ENCODE measurements around the gene NPEPPS. TPM values are rescaled to one million over a fixed set of nuclear protein-coding genes. Genes with fewer than 3 reads are reported as not detected.
A peak's percentile ranks its signal among the peaks of the same experiment; 100 is the strongest.

NPEPPS gene
- total RNA-seq, 2 experiments from 2014 or later, result 77.3 to 80.7 TPM

DNA sequence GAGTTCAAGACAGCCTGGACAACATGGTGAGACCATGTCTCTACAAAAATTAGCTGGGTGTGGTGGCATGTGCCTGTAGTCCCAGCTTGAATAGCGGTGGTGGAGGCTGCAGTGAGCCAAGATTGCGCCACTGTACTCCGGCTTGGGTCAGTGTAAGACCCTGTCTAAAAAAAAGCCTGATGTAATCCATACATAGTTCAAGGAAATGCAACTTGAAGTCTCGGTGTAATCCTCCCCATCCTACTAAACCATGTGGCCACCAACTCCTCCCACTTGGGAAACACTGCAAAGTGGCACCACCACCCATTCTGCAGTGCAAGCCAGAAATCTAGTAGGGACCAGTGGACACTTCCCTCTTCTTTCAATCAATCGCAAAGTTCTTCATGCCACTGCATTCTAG, 113.4 kb downstream of the NPEPPS start:
- TF ChIP-seq, protein P1, sequence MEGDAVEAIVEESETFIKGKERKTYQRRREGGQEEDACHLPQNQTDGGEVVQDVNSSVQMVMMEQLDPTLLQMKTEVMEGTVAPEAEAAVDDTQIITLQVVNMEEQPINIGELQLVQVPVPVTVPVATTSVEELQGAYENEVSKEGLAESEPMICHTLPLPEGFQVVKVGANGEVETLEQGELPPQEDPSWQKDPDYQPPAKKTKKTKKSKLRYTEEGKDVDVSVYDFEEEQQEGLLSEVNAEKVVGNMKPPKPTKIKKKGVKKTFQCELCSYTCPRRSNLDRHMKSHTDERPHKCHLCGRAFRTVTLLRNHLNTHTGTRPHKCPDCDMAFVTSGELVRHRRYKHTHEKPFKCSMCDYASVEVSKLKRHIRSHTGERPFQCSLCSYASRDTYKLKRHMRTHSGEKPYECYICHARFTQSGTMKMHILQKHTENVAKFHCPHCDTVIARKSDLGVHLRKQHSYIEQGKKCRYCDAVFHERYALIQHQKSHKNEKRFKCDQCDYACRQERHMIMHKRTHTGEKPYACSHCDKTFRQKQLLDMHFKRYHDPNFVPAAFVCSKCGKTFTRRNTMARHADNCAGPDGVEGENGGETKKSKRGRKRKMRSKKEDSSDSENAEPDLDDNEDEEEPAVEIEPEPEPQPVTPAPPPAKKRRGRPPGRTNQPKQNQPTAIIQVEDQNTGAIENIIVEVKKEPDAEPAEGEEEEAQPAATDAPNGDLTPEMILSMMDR (IDR thresholded peaks at IDR 0.05), result no peak
- H3K36me3 ChIP-seq (ENCODE audit: insufficient read depth, low read length), result no peaks in the 10 kb centered on the region
- intact Hi-C loops (cut with DNase I, micrococcal nuclease), result no loop called here
- H3K4me1 ChIP-seq (ENCODE audit: insufficient read depth, low read length), result peaks cover 22% of the 10 kb centered on the region
- DNase-seq, result no peak
- H3K4me3 ChIP-seq (ENCODE audit: low read length), result no peak overlapping the region
- Mint-ChIP-seq H3K4me1 (ENCODE audit: low read depth) (peaks cover 13% of the 10 kb centered on the region), H3K36me3 (ENCODE audit: low read depth) (peaks cover 3% of the 10 kb centered on the region), H3K4me3 (no peak overlapping the region), H3K9me3 (no peaks in the 10 kb centered on the region), H3K27me3 (no peaks in the 10 kb centered on the region), H3K27ac (no peak overlapping the region)
- H3K9me3 ChIP-seq (ENCODE audit: control insufficient read depth in 1 of 2, insufficient read depth in 1 of 2, low read length in 2 of 2), result no peaks in the 10 kb centered on the region
- H3K27me3 ChIP-seq (ENCODE audit: control insufficient read depth in 1 of 2, insufficient read depth in 2 of 2, low read length in 2 of 2), result no peaks in the 10 kb centered on the region
- no peak for ATAC-seq (ENCODE audit: poor library complexity)
- ChIA-PET POLR2A (no interaction called here), CTCF (interaction anchor here (1.5 kb wide), 1 partner anchor 20 kb away, joined by 5 read pairs; no protein-coding TSS in a partner anchor)
- H3K27ac ChIP-seq (ENCODE audit: low read depth in 1 of 2, low read length in 2 of 2), result no peak overlapping the region

DNA sequence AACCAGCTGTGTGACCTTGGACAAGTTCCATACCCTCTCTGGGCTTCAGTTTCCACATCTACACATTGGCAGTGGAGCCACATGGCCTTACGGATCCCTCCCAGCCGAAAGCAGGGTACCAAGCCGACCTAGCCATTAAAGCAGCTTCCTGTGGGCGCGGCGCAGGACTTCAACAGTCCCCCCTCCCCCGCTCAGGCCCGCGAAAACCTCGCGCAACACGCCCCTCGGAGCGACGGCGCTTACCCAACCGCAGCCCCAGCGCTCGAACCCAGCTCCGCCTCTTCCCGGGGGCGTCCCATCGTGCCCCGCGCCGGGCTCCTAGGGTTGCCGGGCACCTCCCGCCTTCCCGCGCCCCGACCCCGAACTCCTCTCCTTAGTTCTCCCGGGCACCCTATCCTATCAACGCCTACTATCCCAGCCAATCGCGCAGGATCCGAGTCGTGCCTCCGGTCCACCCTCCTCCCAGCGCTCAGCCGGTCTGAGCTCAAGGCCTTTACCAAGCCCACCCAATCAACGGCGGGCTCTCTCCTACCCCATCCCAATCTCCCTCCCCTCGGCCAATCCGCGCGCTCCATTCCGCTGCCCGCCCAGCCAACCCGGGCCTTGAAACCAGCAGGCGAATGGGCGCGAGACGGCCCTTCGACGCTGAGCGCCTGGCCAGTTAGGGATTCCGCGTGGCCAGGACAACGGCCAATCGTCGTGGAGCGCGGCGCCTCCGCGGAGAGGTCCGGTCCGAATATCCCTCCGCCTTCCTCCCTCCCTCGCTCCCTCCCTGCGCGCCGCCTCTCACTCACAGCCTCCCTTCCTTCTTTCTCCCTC, 118.5 kb downstream of the NPEPPS start, which contains the start of gene KPNB1:
TSS of gene KPNB1 (plus strand) at position 767 of the 819 bp plus-strand sequence. CDS start 326 bp downstream, outside the sequence.
- Mint-ChIP-seq H3K4me3 (peak within 1 kb of the TSS; percentile 100), H3K27ac (peak within 1 kb of the TSS; percentile 94), H3K27me3 (no peaks in the 10 kb centered on the region), H3K4me1 (ENCODE audit: low read depth) (peaks cover 50% of the 10 kb centered on the region), H3K36me3 (ENCODE audit: low read depth) (peaks cover 45% of the 10 kb centered on the region), H3K9me3 (no peaks in the 10 kb centered on the region)
- Histone ChIP-seq H3K36me3 (ENCODE audit: insufficient read depth, low read length) (peaks cover 28% of the 10 kb centered on the region), H3K4me3 (ENCODE audit: low read length) (peak within 1 kb of the TSS; percentile 75), H3K4me1 (ENCODE audit: insufficient read depth, low read length) (peaks cover 46% of the 10 kb centered on the region), H3K9me3 (ENCODE audit: control insufficient read depth in 1 of 2, insufficient read depth in 1 of 2, low read length in 2 of 2) (no peaks in the 10 kb centered on the region), H3K27me3 (ENCODE audit: control insufficient read depth in 1 of 2, insufficient read depth in 2 of 2, low read length in 2 of 2) (no peaks in the 10 kb centered on the region), H3K27ac (ENCODE audit: low read depth in 1 of 2, low read length in 2 of 2) (peak within 1 kb of the TSS; percentile 81 to 84)
- POLR2A ChIA-PET, result interaction anchor here (0.7 to 5.3 kb wide), 34 partner anchors 10 to 707 kb away, joined by 3 to 62 read pairs (median 6); partner anchors contain the start of genes CDC27, CDK5RAP3, EFCAB13 and LRRC46
- DNase-seq (peak; percentile 94 to 99 (median 96)), ATAC-seq (ENCODE audit: poor library complexity) (peak; percentile 83)
- intact Hi-C loops (cut with DNase I, micrococcal nuclease), result no loop called here
- CTCF ChIA-PET, result interaction anchor here (1.0 to 3.0 kb wide), 4 partner anchors 14 to 85 kb away, joined by 3 to 8 read pairs (median 4); partner anchors contain the start of gene TBX21
- TF ChIP-seq, protein P1 (IDR thresholded peaks at IDR 0.05), result no peak

DNA sequence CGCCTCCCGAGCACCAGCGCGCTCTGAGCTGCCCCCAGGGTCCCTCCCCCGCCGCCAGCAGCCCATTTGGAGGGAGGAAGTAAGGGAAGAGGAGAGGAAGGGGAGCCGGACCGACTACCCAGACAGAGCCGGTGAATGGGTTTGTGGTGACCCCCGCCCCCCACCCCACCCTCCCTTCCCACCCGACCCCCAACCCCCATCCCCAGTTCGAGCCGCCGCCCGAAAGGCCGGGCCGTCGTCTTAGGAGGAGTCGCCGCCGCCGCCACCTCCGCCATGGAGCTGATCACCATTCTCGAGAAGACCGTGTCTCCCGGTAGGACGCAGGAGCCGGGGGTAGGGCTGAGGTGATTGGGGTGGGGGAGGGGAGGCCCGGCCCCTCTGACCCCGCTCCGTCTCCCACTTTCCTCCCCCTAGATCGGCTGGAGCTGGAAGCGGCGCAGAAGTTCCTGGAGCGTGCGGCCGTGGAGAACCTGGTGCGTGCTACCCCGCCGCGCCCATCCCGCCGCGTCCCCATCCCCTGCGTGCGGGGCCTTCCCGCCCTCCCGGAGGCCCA, 119.1 kb downstream of the NPEPPS start:
- H3K4me3 ChIP-seq (ENCODE audit: low read length), result peak overlapping the region; percentile 75
- H3K36me3 ChIP-seq (ENCODE audit: insufficient read depth, low read length), result peaks cover 35% of the 10 kb centered on the region
- ChIA-PET CTCF (interaction anchor here (0.6 to 3.0 kb wide), 7 partner anchors 14 to 511 kb away, joined by 3 to 8 read pairs (median 3); partner anchors contain the start of genes OSBPL7 and TBX21), POLR2A (interaction anchor here (0.7 to 5.3 kb wide), 29 partner anchors 9 to 461 kb away, joined by 3 to 62 read pairs (median 7); partner anchors contain the start of genes CDC27, CDK5RAP3, EFCAB13 and LRRC46)
- no peaks in the 10 kb centered on the region for H3K9me3 ChIP-seq (ENCODE audit: control insufficient read depth in 1 of 2, insufficient read depth in 1 of 2, low read length in 2 of 2)
- H3K27me3 Mint-ChIP-seq, result no peaks in the 10 kb centered on the region
- peaks cover 57% of the 10 kb centered on the region for H3K4me1 Mint-ChIP-seq (ENCODE audit: low read depth)
- TF ChIP-seq, protein P1 (IDR thresholded peaks at IDR 0.05), result no peak
- peak overlapping the region; percentile 100 for H3K4me3 Mint-ChIP-seq
- peak overlapping the region; percentile 81 to 84 for H3K27ac ChIP-seq (ENCODE audit: low read depth in 1 of 2, low read length in 2 of 2)
- peak overlapping the region; percentile 94 for H3K27ac Mint-ChIP-seq
- no peaks in the 10 kb centered on the region for H3K9me3 Mint-ChIP-seq
- peaks cover 52% of the 10 kb centered on the region for H3K36me3 Mint-ChIP-seq (ENCODE audit: low read depth)
- peak; percentile 9 for ATAC-seq (ENCODE audit: poor library complexity)
- peak in 4 of 14 experiments; percentile 35 to 82 (median 60) for DNase-seq
- H3K27me3 ChIP-seq (ENCODE audit: control insufficient read depth in 1 of 2, insufficient read depth in 2 of 2, low read length in 2 of 2), result no peaks in the 10 kb centered on the region
- H3K4me1 ChIP-seq (ENCODE audit: insufficient read depth, low read length), result peaks cover 53% of the 10 kb centered on the region
- intact Hi-C loops (cut with DNase I, micrococcal nuclease), result loop anchor here (1.0 to 5.0 kb wide), 4 partner anchors 10 to 397 kb away; partner anchors contain the start of genes CDK5RAP3 (in 1 of the 2), NFE2L1 (in 1 of the 2) and SP2 (in 1 of the 2)

Measured in CD4-positive, alpha-beta T cell (primary cell).